Duodenal mucosa (tissue), 2 donors: ENCODE measurements around the gene RPS18.

Source experiments
- H3K27ac ChIP-seq: one replicate; pipeline ENCODE4 v1.7.0; 2013; ENCODE audit warnings: low read depth, low read length
- H3K27me3 ChIP-seq, 2 donors: one replicate each; pipeline ENCODE4 v1.7.0; 2013; ENCODE audit warnings: low read length in 2 of 2, control low read depth in 1 of 2; ENCODE audit not compliant: insufficient read depth in 2 of 2, control insufficient read depth in 1 of 2
- H3K36me3 ChIP-seq, 2 donors: one replicate each; pipeline ENCODE4 v1.7.0; 2013; ENCODE audit warnings: low read length in 2 of 2, control low read depth in 1 of 2; ENCODE audit not compliant: insufficient read depth in 2 of 2, control insufficient read depth in 1 of 2
- H3K4me1 ChIP-seq, 2 donors: one replicate each; pipeline ENCODE4 v1.7.0; 2013; ENCODE audit warnings: low read length in 2 of 2, control low read depth in 1 of 2; ENCODE audit not compliant: insufficient read depth in 2 of 2, control insufficient read depth in 1 of 2
- H3K4me3 ChIP-seq, 2 donors: one replicate each; pipeline ENCODE4 v1.7.0; 2013; ENCODE audit warnings: low read length in 2 of 2, low read depth in 1 of 2
- H3K9ac ChIP-seq, 2 donors: one replicate each; pipeline ENCODE4 v1.7.0; 2013; ENCODE audit warnings: low read length in 2 of 2, low read depth in 1 of 2
- H3K9me3 ChIP-seq, 2 donors: one replicate each; pipeline ENCODE4 v1.7.0; 2013; ENCODE audit warnings: low read length in 2 of 2, control low read depth in 1 of 2; ENCODE audit not compliant: control insufficient read depth in 1 of 2

RPS18 gene

DNA sequence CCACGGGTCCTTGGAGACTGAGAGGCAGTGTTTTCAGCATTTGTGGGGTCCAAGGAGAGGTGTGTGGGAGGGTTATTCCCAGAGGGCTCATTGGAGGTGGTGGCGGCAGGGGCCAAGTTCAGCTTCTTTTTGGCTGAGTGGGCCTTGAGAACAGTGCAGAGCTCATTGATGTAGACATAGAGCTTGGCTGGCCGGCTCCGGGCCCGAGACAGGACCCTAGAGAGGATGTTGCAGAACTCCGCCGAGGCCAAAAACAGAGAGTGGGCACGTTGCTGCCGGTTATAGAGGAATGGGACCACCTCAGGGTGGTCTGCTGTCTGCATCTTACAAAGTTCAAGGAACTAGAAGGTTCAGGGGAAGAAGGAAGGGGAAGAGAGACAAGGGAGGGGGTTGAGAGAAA, 49.4 kb downstream of the RPS18 start:
- peak overlapping the region in 1 of 2 donors; percentile 96 for H3K4me3 ChIP-seq
- H3K27me3 ChIP-seq, result no peaks in the 10 kb centered on the region
- H3K9ac ChIP-seq, result no peak overlapping the region
- H3K36me3 ChIP-seq, result peaks cover 26 to 34% of the 10 kb centered on the region in 2 donors
- H3K4me1 ChIP-seq, result peaks cover 54 to 58% of the 10 kb centered on the region in 2 donors
- no peaks in the 10 kb centered on the region for H3K9me3 ChIP-seq
- no peak overlapping the region for H3K27ac ChIP-seq

DNA sequence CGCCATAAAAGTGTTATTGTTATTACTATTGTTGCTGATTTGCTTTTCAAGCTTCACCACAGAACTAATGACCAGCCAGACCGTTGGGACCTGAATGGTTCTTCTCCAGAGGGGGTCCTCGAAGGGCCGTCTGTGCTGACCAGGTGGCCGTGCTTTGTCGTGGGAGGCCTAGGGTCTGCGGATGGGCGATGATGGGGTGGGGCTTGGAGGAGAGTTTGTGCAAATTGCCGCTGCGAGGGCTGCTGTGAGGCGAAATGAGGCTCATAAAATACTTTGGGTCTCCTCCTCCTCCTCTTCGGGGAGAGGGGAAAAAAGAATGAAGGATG, 51.7 kb downstream of the RPS18 start:
- no peaks in the 10 kb centered on the region for H3K9me3 ChIP-seq
- peaks cover 43 to 44% of the 10 kb centered on the region in 2 donors for H3K4me1 ChIP-seq
- H3K9ac ChIP-seq, result peak overlapping the region; percentile 63 to 79
- peak overlapping the region; percentile 94 to 96 for H3K4me3 ChIP-seq
- peak overlapping the region; percentile 77 for H3K27ac ChIP-seq
- H3K27me3 ChIP-seq, result no peaks in the 10 kb centered on the region
- peaks cover 25 to 28% of the 10 kb centered on the region in 2 donors for H3K36me3 ChIP-seq

- H3K9me3 ChIP-seq, result no peaks in the 10 kb centered on the region
- H3K9ac ChIP-seq, result peak overlapping the region; percentile 63 to 79
- peak overlapping the region; percentile 94 to 96 for H3K4me3 ChIP-seq
- peak overlapping the region; percentile 77 for H3K27ac ChIP-seq
- peaks cover 38% of the 10 kb centered on the region in 2 donors for H3K4me1 ChIP-seq
- peaks cover 20 to 23% of the 10 kb centered on the region in 2 donors for H3K36me3 ChIP-seq
- no peaks in the 10 kb centered on the region for H3K27me3 ChIP-seq
These were observed 52.2 kb downstream of the RPS18 start for GRCh38 chr6:33324125-33324524.
